ENCODE measurements around the gene OCEL1.

The OCEL1 gene

DNA sequence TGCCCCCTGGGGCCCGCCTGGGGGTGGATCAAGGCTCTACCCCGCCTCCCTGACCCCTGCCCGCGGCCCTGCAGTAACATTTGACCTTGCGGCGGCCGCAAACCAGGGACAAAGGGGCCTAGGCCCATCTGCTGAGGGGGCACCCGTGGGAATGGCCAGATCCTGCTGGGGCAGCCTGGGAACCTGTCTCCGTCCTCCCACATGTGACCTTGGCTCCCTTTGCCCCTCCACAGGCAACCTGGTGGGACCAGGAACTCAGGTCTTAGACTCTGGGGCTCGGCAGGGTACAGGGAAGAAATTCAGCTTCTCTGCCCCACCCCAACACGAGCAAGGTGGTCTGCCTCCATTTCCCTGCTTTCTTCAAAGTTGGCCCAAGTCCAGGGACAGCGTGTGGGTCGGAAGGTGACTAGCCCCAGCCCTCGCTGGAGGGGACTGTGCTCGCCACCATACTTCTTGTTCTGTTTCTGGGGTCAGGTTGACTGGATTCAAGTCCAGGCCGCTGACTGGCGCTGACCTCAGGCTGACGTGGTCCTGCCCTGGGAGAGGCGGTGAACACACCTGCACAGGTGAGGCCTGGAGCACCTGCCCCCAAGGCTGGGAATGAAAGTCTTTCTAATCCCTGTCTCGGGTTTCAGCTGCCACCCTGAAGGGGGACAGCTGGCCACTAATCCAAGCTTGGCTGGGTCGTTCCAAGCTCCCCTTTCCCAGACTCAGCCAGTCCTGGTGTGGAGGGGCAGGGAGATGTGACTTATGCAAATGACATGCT is 22.2 kb downstream of the OCEL1 start:
- H3K4me3 ChIP-seq (ENCODE audit: low read length): no peak overlapping the region
- peaks cover 28% of the 10 kb centered on the region for H3K4me1 ChIP-seq (ENCODE audit: control insufficient read depth, low read length)
- H3K9me3 ChIP-seq (ENCODE audit: control insufficient read depth, insufficient read depth, low read length): no peaks in the 10 kb centered on the region
- peaks cover 4% of the 10 kb centered on the region for H3K36me3 ChIP-seq (ENCODE audit: control insufficient read depth, low read length)
- H3K4me2 ChIP-seq (ENCODE audit: low read length): no peak overlapping the region
- H3K27me3 ChIP-seq (ENCODE audit: control insufficient read depth, low read length): no peaks in the 10 kb centered on the region
- peaks cover 21% of the 10 kb centered on the region for H3K79me2 ChIP-seq (ENCODE audit: control insufficient read depth, low read length)
- H4K20me1 ChIP-seq (ENCODE audit: control insufficient read depth, insufficient read depth, low read depth, low read length): peaks cover 5% of the 10 kb centered on the region
- no peak for TF ChIP-seq CTCF (IDR thresholded peaks at IDR 0.05; ENCODE audit: low read depth, low read length, poor library complexity, severe bottlenecking)
- no peak for TF ChIP-seq EZH2phosphoT487 (IDR thresholded peaks at IDR 0.05; ENCODE audit: borderline replicate concordance, low read length)
- H3K27ac ChIP-seq (ENCODE audit: low read depth, low read length): no peak overlapping the region
- H3K9me2 ChIP-seq (replicated peaks; ENCODE audit: control insufficient read depth, low read length): no peaks in the 10 kb centered on the region
- peaks cover 10% of the 10 kb centered on the region for H3F3A ChIP-seq (ENCODE audit: control insufficient read depth, insufficient read depth)

DNA sequence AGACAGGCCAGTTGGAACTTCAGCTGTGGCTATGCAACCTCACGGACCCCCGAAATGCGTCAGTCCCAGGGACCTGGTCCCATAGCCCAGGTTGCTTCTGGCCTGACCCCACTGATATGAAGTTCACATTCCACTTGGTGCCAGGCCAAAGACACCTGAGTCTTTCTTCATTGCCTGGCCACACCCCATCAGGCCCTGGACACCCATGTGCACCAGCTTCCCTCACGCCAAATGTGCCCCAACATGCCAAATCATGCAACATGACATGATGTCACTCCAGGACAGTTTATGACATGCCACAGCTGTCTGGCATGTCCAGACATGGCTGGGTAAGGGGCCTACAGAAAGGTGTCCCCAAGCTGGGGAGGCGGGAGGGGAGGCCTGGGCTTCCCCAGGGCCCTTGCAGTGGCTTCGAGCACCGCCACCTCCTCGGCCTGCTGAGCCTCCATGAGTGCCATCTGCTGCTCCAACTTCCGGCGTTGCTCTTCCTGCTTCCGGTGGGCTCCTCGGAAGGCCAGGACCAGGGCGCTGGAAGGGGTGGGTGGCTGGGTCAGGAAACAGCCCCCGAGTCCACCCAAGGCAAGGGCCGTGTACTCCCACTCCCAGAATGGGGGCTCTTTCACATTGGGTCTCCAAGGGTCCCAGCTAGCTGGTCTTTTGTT is 24.0 kb downstream of the OCEL1 start:
- Histone ChIP-seq H4K20me1 (ENCODE audit: control insufficient read depth, insufficient read depth, low read depth, low read length) (no peaks in the 10 kb centered on the region), H3K4me2 (ENCODE audit: low read length) (no peak overlapping the region), H3K4me3 (ENCODE audit: low read length) (no peak overlapping the region), H3K4me1 (ENCODE audit: control insufficient read depth, low read length) (peaks cover 19% of the 10 kb centered on the region), H3K9me2 (replicated peaks; ENCODE audit: control insufficient read depth, low read length) (no peaks in the 10 kb centered on the region), H3K27me3 (ENCODE audit: control insufficient read depth, low read length) (no peaks in the 10 kb centered on the region), H3K9me3 (ENCODE audit: control insufficient read depth, insufficient read depth, low read length) (no peaks in the 10 kb centered on the region), H3F3A (ENCODE audit: control insufficient read depth, insufficient read depth) (peaks cover 4% of the 10 kb centered on the region), H3K79me2 (ENCODE audit: control insufficient read depth, low read length) (peaks cover 3% of the 10 kb centered on the region), H3K36me3 (ENCODE audit: control insufficient read depth, low read length) (no peaks in the 10 kb centered on the region), H3K27ac (ENCODE audit: low read depth, low read length) (no peak overlapping the region)
- TF ChIP-seq CTCF (IDR thresholded peaks at IDR 0.05; ENCODE audit: low read depth, low read length, poor library complexity, severe bottlenecking) (no peak), EZH2phosphoT487 (IDR thresholded peaks at IDR 0.05; ENCODE audit: borderline replicate concordance, low read length) (no peak)

DNA sequence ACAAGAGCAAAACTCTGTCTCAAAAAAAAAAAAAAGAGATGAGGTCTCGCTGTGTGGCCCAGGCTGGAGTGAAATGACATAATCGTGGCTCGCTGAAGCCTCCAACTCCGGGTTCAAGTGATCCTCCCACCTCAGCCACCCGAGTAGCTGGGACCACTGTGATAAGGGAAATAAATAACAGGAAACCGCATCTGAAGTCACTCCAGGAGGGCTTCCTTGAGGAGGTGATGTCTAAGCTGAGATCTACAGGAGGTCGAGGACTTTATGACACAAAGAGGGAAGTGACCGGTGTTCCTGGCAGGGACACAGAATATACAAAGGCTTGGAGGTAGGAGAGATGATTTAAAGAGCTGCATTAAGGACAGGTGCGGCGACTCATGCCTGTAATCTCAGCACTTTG is 28.6 kb downstream of the OCEL1 start:
- Histone ChIP-seq H3K4me2 (ENCODE audit: low read length) (no peak overlapping the region), H4K20me1 (ENCODE audit: control insufficient read depth, insufficient read depth, low read depth, low read length) (no peaks in the 10 kb centered on the region), H3K79me2 (ENCODE audit: control insufficient read depth, low read length) (no peaks in the 10 kb centered on the region)

More for the DNA sequence above, 28.6 kb downstream of the OCEL1 start:
- Histone ChIP-seq H3K4me1 (ENCODE audit: control insufficient read depth, low read length) (no peaks in the 10 kb centered on the region), H3K36me3 (ENCODE audit: control insufficient read depth, low read length) (no peaks in the 10 kb centered on the region), H3K27ac (ENCODE audit: low read depth, low read length) (no peak overlapping the region), H3F3A (ENCODE audit: control insufficient read depth, insufficient read depth) (no peaks in the 10 kb centered on the region), H3K9me3 (ENCODE audit: control insufficient read depth, insufficient read depth, low read length) (no peaks in the 10 kb centered on the region), H3K4me3 (ENCODE audit: low read length) (no peak overlapping the region), H3K9me2 (replicated peaks; ENCODE audit: control insufficient read depth, low read length) (no peaks in the 10 kb centered on the region), H3K27me3 (ENCODE audit: control insufficient read depth, low read length) (no peaks in the 10 kb centered on the region)
- no peak for TF ChIP-seq EZH2phosphoT487 (IDR thresholded peaks at IDR 0.05; ENCODE audit: borderline replicate concordance, low read length)
- TF ChIP-seq CTCF (IDR thresholded peaks at IDR 0.05; ENCODE audit: low read depth, low read length, poor library complexity, severe bottlenecking): no peak

Data from DOHH2 (cell line).